ACHN (cell line): ENCODE measurements around the gene GNAI2.
"Not testable (repeated sequence)": the region's sequence is repeated elsewhere in the genome, so short reads cannot be mapped to it uniquely, and the experiment has no call there.

ENCODE experiments used
- DNase-seq: peaks from one replicate; pipeline ENCODE4 v3.0.0-alpha.2; 2015
- in situ Hi-C: cut with HindIII; loops from 2 replicates; pipeline ENCODE4 v1.10.0; 2017; ENCODE audit warnings: low sequenced_read_pairs, low pct_ligation_motif_present, low pct_unique_long_range_greater_than_20kb

The GNAI2 gene

DNA sequence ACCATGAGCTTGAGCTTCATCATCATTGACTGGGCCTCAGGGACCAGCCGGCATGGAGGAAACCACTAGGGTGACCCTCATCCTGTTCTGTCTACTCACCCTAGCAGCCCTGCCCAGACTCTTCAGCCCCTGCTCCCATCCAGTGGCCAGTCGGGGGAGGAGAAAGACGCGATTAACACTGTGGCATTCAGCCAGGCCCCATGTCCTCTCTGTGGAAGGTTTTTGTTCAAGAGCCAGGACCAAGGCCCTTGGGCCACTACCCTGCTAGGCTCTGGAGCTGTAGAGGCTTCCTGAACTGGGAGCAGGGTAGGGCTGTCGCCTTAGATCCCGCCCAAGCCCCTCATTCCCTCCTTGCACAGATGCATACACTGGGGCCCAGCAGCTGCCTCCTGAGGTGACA, 15.9 kb upstream of the GNAI2 start:
- in situ Hi-C loops: no loop called here
- DNase-seq: no peak

DNA sequence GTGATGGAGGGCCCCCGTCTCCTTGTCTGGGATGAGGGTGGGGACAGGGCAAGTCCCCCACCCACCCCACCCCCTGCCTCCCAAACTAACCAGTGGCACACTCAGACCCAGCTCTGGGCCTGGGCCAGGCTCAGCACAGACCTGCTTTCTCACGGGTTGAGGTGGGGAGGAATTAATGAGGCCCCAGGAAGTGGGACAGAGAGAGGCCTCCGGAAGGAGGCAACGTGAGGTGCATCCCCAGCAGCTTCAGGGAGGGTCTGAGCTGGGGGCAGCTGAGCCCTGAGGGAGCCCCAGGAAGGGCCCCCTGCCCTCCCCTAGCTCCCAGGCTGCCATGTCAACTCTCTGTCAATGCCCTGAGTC, 15.0 kb upstream of the GNAI2 start:
- DNase-seq: no peak
- in situ Hi-C loops: no loop called here

DNA sequence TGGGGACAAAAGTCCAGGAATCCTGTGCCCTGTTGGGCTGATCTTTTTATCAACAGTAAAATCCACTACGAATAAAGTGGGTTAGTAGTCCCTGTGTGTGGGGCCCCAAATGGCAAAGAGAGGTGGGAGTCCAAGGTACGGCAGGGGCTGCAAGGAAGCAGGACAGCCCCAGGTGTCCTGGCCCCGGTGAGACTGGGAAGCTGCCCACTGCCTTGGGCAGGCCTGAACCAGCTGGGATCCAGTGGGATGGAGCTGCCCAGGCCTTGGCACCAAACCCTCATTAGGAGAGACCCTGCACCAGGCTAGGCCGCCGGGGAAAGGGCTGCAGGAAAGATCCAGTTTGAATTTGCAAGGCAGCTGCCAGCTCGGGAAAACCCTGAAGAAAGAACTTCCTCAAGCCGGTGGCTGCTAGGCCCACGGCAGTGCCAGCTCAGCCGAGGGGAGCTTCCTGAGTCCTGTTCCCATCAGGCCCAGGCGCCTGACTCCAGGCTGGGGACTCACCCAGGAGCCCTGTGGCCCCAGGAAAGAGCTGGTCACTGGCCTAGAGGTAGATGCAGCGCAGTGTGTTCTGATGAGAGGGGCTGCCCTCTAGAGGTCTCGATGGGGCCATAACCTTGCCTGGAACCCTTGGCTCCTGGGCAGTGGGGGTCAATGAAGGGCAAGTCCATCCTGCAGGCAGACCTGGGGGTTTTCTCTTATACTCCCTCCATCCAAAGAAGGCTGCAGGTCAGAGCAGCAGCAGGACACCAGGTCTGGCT, 14.4 kb upstream of the GNAI2 start:
- in situ Hi-C loops: no loop called here
- DNase-seq: no peak

DNA sequence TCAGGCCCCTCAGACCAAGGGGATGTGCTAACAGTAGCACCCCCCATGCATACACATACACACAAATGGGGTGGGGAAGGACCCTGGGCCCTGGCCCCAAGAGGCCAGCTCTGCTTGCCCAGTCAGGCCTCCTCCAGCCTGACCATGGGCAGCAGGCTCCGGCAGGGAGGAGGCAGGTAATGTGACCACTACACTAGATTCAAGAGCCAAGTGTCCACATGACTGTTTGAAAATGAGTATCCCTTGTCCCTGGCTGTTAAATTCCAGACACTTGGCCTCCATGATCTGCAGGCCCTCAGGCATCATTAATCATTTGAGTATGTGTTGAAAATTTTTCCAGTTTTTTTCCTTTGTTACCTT, 13.9 kb upstream of the GNAI2 start:
- in situ Hi-C loops: no loop called here

DNA sequence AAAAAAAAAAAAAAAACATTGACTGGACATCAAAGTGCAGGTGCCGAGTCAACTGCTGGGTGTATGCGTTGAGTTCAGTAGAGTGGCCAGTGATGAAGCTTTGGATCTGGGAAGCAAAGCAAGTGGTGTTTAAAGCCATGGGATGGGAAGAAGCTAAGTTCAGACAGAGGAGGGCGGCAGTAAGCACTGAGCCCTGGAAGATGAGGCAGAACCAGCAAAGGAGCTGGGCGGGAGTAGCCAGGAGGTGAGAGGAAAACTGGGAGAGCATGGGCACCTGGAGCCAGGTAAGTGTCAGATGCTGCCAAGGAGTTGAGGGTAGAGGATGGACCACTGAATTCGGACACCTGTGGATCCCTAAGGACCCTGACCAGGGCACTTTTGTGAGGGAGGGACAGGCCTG, 11.4 kb upstream of the GNAI2 start:
- DNase-seq: no peak
- in situ Hi-C loops: no loop called here

More for the DNA sequence above, 13.9 kb upstream of the GNAI2 start:
- DNase-seq: no peak

DNA sequence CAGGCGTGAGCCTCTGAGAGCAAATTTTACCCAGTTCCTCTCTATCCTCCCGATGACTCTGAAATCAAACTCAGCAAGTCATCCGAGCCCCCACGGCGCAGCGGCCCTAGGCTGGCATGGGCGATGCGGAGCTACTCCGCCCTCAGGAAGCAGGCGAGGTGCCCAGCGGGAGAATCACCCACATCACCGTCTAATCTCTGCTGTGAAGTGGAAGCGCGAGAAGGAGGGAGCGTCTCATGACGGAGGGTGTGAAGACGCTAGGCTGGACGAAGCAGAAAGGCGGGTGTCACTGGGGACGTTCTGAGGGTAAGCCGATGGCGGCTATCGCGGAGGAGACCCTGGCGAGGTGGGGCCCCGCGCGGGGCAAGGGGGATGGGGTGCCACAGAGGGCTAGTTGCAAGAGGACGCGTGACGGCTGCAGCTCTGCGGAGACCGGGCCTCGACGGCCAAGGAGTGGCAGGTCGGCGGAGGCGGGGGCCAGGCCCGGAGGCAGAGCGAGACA, 9.1 kb upstream of the GNAI2 start:
- in situ Hi-C loops: no loop called here
- DNase-seq: peak; percentile 67

DNA sequence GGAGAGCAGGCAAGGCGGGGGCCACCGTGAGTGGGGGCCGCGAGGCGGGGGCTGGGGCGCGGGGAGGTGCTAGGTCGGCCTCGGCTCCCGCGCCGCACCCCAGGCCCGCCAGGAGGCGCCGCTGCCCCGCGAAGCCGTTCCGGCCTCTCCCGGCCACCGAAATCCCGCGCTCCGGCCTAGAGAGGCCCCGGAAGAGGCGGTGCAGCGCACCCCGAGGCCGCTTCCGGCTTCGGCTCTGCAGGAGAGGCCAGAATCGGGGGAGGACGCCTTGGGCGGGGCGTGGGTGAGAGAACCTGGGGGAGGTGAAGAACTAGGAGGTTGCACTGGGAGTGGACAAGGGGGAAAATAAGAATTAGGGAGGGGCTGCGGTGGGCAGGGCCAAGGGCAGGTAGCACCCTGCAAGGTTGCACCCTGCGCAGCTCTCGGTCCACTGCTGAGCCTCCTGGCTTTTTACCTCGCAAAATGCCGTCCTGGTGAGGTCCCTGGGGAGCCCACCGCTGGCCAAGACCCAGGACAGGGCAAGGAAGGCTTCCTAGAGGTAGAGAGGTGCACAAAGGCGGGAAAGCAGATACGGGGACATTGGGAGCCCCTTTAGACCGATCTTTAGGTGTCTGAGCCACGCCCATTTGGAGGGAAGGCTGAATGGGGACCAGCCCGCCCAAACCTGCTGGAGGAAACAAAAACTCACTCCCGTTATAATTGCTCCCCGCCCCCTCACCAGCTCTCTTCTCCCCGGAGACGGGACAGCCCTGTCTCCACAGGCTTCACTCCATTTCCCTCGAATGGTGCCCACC, 8.4 kb upstream of the GNAI2 start:
- in situ Hi-C loops: no loop called here
- DNase-seq: peak; percentile 92

DNA sequence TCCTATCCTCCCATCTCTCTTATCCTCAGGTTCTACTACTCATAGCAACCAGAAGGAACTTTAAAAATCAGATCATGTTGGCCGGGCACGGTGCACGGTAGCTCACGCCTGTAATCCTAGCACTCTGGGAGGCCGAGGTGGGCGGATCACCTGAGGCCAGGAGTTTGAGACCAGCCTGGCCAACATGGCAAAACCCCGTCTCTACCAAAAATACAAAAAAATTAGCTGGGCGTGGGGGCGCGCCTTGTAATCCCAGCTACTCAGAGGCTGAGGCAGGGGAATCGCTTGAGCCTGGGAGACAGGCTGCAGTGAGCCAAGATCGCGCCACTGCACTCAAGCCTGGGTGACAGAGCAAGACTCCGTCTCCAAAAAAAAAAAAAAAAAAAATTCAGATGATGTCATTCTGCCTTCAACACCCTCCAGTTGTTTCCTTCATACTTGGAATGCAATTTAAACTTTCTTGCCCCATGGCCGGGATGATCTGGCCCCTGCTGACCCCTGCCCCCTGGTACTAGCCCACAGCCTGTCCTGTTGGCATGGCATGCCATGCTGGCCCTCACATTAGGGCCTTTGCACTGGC, 7.7 kb upstream of the GNAI2 start:
- DNase-seq, in situ Hi-C loops: not testable (repeated sequence)

DNA sequence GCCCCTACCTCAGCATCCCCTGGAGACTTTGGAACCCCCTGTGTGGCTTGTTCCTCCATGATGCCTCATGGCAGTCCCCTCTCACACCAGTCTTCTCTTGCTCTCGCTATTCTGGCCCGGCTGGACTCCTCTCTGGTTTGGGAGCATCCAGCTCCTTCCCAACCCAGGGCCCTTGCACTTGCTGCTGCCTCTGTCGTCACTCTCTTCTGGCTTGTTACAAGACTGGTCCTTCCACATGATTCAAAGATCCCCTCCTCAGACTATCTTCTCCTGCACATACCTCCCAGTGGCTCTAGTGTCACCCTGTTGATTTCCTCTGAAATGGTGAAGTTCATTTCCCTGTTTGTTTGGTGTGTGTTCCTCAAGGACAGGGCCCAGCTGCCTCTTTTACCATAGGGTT, 6.5 kb upstream of the GNAI2 start:
- in situ Hi-C loops: no loop called here
- no peak for DNase-seq

DNA sequence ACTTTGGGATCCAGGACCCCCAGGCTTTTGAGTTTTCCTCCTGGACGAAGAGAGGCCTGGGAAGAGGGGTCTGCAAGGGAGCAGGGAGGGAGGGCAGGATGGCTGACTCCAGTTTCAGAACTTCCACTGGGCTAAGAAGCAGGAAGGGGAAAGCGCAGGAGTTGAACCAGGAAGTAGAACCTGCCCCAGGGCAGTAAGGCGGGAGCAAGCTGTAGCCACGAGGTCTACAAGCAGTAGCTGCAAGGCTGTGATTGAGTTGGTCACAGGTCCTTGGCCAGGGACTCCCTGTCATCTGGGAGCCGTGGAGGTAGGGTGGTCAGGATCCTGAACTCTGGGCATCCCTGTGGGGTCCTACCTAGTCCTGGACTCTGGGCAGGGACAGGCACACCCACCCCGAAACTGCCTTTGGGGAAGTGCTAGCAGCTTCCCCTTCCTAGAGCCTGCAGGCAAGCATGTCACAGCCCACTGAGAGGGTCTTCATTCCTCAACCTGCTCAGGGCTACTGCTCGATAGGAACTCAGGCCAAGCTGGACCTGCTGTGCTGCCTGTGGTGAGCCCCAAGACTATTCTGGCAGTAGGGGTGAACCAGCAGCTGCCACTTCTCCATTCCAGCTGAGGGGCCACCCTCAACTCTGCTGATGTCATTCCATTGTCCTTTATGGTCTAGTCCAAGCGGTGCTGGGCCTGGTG, 5.8 kb upstream of the GNAI2 start:
- no peak for DNase-seq
- in situ Hi-C loops: no loop called here

DNA sequence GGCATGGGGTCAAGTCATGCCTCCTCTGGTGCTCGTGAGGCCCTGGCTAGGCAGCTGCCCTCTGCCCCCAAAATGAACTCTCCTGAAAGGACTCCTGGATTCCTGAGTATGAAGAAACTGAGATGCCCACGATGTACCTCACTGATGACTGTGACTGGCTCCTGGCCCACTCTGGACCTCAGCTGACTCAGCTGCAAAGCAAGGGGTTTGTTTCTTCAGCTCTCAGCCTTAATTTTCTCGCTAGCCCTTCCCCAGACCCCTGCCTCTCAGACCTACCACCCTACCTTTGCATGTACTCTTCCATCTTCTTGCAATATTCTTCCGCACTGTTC, 5.2 kb upstream of the GNAI2 start:
- in situ Hi-C loops: no loop called here
- no peak for DNase-seq

DNA sequence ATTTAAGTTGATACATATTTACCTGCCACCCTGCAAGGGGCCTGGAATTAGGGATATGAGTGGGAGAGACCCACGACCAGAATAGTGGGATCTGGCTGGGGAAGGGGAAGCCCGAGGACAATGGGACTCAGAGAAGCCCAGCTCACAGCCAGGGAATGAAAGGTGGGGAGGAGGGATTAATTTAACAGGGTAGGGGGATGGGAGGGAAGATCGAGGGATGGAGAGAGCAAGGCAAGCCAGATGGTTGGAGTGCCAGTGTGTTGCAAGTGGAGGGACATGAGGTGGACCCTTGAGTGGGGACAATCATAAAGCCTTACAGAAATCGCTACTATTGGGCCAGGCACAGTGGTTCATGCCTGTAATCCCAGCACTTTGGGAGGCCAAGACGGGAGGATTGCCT, 4.4 kb upstream of the GNAI2 start:
- in situ Hi-C loops: no loop called here
- no peak for DNase-seq

DNA sequence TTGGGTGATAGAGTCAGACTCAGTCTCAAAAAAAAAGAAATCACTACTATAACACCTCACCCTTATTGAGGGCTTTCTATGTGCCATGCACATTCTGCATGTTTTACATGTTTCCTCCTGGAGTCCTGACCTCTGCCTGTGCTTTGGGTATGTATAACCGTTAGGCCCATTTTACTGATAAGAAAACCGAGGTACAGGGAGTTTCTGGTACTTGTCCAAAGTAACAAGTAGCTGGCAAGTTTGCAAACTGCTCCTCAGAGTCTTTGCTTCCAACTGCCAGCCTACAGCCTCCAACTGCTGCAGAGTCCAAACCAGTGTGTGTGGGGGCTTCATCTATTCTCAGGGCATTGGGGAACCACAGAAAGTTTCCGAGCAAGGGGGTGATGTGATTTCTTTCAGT, 3.7 kb upstream of the GNAI2 start:
- no peak for DNase-seq
- in situ Hi-C loops: no loop called here

DNA sequence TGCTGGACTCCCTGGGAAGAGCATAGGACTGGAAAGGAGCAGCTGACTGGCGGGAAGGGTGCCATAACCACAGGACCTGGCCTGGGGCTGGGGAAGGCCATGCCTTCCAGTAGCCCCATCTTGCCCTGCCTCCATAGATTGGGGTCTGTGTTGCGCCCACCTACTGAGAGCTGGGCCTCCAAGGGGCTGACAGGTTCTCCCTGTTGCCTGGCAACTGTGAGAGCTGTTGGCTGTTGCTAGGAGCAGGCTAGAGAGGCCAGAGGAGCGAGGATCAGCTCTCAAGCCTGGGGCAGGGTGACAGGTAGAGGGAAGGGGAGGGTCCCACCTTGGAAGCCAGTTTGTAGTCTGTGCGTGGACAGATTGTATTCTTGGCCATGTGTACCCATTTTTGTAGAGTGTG, 2.8 kb upstream of the GNAI2 start:
- in situ Hi-C loops: no loop called here
- no peak for DNase-seq

DNA sequence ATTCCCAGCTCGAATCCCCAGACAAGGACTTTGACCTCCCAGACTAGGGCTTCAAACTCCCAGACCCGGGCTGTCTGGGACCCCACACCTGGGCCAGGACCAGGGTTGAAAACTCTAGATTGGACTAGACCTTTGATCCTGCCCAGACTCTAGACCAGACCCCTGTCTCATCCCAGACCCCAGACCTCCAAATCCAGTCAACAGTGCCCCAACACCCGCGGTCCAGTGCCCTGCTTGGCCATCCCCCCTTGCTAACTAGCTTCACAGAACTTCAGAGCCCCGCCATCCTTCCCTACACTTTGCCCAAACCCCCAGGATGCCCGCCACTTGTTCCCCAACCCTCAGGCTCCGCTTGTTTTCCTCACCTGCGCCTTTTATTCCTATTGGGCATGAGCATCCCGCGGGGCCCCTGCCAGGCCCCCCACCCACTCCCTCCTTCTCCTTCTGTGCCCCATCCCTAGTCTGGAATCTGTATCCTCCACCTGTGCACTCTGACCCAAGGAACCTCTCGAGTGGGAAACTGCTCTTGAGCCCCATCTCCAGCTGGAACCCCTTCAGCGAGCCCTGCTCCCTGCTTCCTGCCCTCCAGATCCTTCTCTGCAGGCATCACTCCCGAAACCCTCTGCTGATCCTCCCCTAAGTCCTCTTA, 604 bp downstream of the GNAI2 start:
- no peak for DNase-seq
- in situ Hi-C loops: no loop called here

DNA sequence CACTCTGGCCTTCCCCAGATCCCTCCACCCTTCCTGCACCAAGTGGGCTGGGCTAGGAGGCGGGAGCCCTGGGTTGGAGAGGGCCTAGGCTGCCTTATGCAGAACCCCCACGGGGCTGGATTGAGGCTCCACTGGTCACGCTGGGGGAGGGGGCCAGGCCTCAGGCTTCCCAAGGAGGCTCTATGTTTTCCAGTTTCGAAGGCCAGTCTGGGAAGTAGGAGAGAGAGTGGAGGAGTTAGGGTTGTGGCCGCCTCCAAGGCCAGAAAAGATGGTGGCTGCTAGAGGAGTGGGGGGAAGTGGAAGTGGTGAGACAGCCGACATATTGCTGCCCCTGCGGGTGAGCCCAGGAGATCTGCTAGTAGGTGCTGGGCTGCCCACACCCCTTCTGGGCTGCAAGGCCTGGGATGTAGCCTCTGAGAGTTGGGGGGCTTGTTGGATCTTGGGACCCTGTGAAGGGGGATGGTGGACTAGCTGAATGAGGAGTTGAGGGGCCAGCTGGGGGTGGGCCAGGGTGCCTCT, 1.2 kb downstream of the GNAI2 start:
- in situ Hi-C loops: no loop called here
- peak; percentile 50 for DNase-seq

DNA sequence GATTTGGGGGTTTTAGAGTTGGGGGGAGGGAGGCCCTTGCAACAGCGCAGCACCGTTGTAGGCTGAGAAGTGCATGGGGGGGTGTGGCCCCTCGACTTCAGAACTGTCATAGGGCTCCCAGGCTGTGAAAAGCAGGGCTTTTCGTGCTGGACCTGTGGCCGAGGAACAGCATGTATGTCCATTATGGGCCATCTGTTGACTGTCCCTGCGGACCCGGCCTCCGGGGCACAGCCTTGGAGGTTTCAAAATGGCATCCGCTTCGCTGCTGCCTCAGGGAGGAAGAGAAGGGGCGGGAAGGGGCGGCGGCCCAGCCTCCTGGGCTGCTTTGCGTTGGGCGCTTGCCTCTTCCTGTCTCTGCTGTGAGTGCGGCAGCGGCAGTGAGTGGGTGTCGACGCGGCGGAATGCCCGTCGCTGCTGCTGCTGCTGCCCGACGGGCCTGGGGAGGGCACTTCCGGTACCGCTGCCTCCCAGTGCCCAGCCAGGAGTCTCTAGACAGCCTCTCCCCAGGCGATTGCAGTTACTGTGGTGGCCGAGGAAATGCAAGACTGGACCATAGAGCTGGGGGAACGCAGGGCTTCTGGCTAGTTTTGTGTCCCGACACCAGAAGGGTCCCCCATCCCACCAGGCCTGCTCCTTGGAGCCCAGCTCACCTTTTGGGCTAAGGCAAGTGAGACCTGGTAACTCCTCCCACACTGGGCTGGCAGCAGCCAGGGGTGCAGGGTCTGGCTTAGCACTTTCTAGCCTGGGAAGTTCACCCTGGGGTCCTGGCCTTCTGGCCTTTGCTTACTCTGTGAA, 1.9 kb downstream of the GNAI2 start:
- in situ Hi-C loops: no loop called here
- peak; percentile 81 for DNase-seq

DNA sequence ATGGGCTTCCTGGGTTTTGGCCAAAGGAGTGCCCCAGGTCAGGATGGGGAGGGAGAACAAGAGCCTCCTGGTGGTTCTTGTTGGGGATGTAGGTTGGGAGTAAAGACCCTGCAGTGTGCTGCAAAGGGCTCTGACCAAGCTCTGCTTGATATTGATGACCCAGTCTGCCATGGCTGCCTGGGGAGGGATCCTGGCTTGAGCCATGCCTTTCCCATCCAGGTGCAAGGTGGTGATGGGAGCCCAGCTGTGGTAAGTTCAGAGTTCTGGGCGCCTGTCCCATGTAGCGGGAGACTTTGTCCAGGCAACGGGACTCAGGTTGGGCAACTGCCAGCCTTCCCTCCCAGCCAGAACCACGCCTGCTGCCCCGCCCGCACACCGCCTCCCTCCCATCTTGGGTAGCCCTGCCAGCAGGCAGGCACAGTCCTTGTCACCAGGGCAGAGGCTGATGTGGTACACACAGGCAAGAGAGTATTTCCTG, 2.6 kb downstream of the GNAI2 start:
- in situ Hi-C loops: no loop called here
- no peak for DNase-seq
